ENCODE data around the gene F7. TPM values are rescaled to one million over a fixed set of nuclear protein-coding genes. Genes with fewer than 3 reads are reported as not detected.

Gene F7
- total and polyA plus RNA-seq, 9 of the 15 experiments (the other 6 are each of a cell fraction or from before 2014, with no cell fraction given) = not detected

DNA sequence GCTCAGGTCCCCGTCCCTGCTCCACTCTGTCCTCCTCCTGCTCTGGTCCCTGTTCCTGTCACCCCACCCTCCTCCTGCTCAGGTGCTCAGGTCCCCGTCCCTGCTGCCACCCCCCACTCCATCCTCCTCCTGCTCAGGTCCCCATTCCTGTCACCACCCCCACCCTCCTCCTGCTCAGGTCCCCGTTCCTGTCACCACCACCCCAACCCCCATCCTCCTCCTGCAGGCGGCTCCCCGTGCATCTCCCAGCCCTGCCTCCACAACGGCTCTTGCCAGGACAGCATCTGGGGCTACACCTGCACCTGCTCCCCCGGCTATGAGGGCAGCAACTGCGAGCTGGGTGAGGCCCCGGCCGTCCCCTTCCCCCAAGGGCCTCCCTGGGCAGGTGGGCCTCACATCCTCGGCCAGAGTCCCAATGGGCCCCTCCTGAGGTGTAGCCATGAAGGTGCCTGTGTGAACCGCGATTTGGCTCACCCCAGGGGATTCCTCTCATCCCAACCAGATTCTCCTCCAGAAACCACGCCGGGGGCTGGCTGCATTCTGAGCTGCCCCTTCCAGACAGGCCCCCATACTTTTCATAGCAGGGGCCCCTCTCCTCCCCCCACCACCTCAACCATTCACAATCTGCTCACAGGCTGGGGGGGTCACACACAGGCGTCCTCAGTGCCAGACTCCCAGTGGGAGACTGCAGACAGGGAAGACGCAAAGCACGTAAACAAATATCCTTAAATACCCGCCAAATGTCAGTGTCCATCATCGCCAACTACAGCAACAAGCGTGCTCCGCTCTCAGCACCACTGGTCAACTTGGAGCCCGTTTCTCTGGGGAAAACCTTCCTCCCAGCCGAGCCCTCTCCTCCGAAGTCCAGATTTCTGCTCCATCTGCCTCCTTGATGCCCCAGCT, 57.4 kb downstream of the F7 start:
- whole genome bisulfite sequencing (ENCODE audit: insufficient coverage, low coverage, missing lambda C conversion rate) = 24% methylated on average over 19 of the region's 25 CpGs
- BruUV-seq (replicated peaks) = no TSS peak
- TF ChIP-seq SAP30 (IDR thresholded peaks at IDR 0.05; ENCODE audit: borderline replicate concordance, insufficient read depth, low read depth, low read length, poor library complexity, severe bottlenecking) (no peak), POLR2G (IDR thresholded peaks at IDR 0.05; ENCODE audit: low read depth, low read length) (peak; percentile 35; the same call in 1 of the 2 replicates)
- Histone ChIP-seq H3K9ac (ENCODE audit: insufficient read depth in 1 of 2, low read depth in 2 of 2, low read length in 2 of 2) (no peak overlapping the region), H3K36me3 (ENCODE audit: control insufficient read depth, insufficient read depth, low read length) (no peaks in the 10 kb centered on the region; the same call in 2 of the 3 replicates), H3K4me2 (ENCODE audit: insufficient read depth, low read length) (no peak overlapping the region), H3K79me2 (ENCODE audit: control insufficient read depth, insufficient read depth, low read length) (no peaks in the 10 kb centered on the region), H3K9me1 (ENCODE audit: control insufficient read depth, insufficient read depth, low read length) (no peaks in the 10 kb centered on the region), H2AFZ (ENCODE audit: low read depth, low read length) (no peak overlapping the region), H3K27me3 (ENCODE audit: control insufficient read depth in 2 of 2, insufficient read depth in 2 of 2, low read length in 2 of 2) (no peaks in the 10 kb centered on the region), H3K27ac (ENCODE audit: extremely low read depth, low read depth, low read length) (no peak overlapping the region), H3K4me3 (no peak overlapping the region), H4K20me1 (replicated peaks; ENCODE audit: control insufficient read depth, insufficient read depth, low read length) (no peaks in the 10 kb centered on the region), H3K9me3 (replicated peaks; ENCODE audit: control insufficient read depth, insufficient read depth, low read depth, low read length) (no peaks in the 10 kb centered on the region), H3K4me1 (replicated peaks in 1 of 2; ENCODE audit: control insufficient read depth in 2 of 2, insufficient read depth in 2 of 2, low read length in 2 of 2) (peaks cover 0 to 20% of the 10 kb centered on the region in 2 experiments; a peak in 2 of 5 replicates)
- CTCF ChIA-PET (ENCODE audit: low intra/inter-chr PET ratio) = no interaction called here
- no peak for FAIRE-seq
- POLR2A ChIA-PET = no interaction called here
- ATAC-seq = no peak; the same call in 2 of the 3 replicates
- DNase-seq (ENCODE audit: extremely low read depth in 1 of 4, low spot score in 3 of 4) = no peak
- in situ Hi-C loops (cut with MboI) = no loop called here
- intact Hi-C loops (cut with micrococcal nuclease) = no loop called here

GRCh38 chr13:113164492-113164891, 58.9 kb downstream of the F7 start:
- TF ChIP-seq KAT7 (CRISPR knock-in tag; IDR thresholded peaks at IDR 0.05; ENCODE audit: borderline replicate concordance) = no peak
- no peak for TF ChIP-seq CHD2 (IDR thresholded peaks at IDR 0.05; ENCODE audit: low read depth, low read length)
- no peak for TF ChIP-seq PCBP1 (IDR thresholded peaks at IDR 0.05; ENCODE audit: low read depth, low read length, poor library complexity, severe bottlenecking)
- TF ChIP-seq SIN3B (IDR thresholded peaks at IDR 0.05; ENCODE audit: low read depth) = no peak
- no peak for TF ChIP-seq OTX1 (CRISPR knock-in tag; IDR thresholded peaks at IDR 0.05)
- no peak for TF ChIP-seq FOSL1 (tag; conservative IDR thresholded peaks at IDR 0.05)
- no TSS peak for BruUV-seq (replicated peaks)
- H3K9me1 ChIP-seq (ENCODE audit: control insufficient read depth, insufficient read depth, low read length) = no peaks in the 10 kb centered on the region
- H4K20me1 ChIP-seq (replicated peaks; ENCODE audit: control insufficient read depth, insufficient read depth, low read length) = no peaks in the 10 kb centered on the region
- no peak for FAIRE-seq
- peaks cover 4% of the 10 kb centered on the region; the same call in 2 of the 3 replicates for H3K36me3 ChIP-seq (ENCODE audit: control insufficient read depth, insufficient read depth, low read length)
- intact Hi-C loops (cut with micrococcal nuclease) = no loop called here
- ChIA-PET POLR2A (no interaction called here), CTCF (ENCODE audit: low intra/inter-chr PET ratio) (no interaction called here)
- H3K4me2 ChIP-seq (ENCODE audit: insufficient read depth, low read length) = no peak overlapping the region
- no peaks in the 10 kb centered on the region for H3K79me2 ChIP-seq (ENCODE audit: control insufficient read depth, insufficient read depth, low read length)
- in situ Hi-C loops (cut with MboI) = no loop called here
- H3K4me1 ChIP-seq (replicated peaks in 1 of 2; ENCODE audit: control insufficient read depth in 2 of 2, insufficient read depth in 2 of 2, low read length in 2 of 2) = peaks cover 0 to 15% of the 10 kb centered on the region in 2 experiments; a peak in 2 of 5 replicates
- WGBS (ENCODE audit: insufficient coverage, low coverage, missing lambda C conversion rate) = 62% methylated on average over 10 of the region's 12 CpGs
- DNase-seq (ENCODE audit: extremely low read depth in 1 of 4, low spot score in 3 of 4) = no peak
- H3K4me3 ChIP-seq = no peak overlapping the region
- ATAC-seq = no peak
- no peaks in the 10 kb centered on the region for H3K9me3 ChIP-seq (replicated peaks; ENCODE audit: control insufficient read depth, insufficient read depth, low read depth, low read length)
- no peaks in the 10 kb centered on the region for H3K27me3 ChIP-seq (ENCODE audit: control insufficient read depth in 2 of 2, insufficient read depth in 2 of 2, low read length in 2 of 2)
- H3K27ac ChIP-seq (ENCODE audit: extremely low read depth, low read depth, low read length) = no peak overlapping the region
- no peak overlapping the region for H2AFZ ChIP-seq (ENCODE audit: low read depth, low read length)
- H3K9ac ChIP-seq (ENCODE audit: insufficient read depth in 1 of 2, low read depth in 2 of 2, low read length in 2 of 2) = no peak overlapping the region
